ENCODE data around the gene OR9A2.

GRCh38 chr7:143042159-143042789 is 15.3 kb upstream of the OR9A2 start:
- TF ChIP-seq, protein P1, sequence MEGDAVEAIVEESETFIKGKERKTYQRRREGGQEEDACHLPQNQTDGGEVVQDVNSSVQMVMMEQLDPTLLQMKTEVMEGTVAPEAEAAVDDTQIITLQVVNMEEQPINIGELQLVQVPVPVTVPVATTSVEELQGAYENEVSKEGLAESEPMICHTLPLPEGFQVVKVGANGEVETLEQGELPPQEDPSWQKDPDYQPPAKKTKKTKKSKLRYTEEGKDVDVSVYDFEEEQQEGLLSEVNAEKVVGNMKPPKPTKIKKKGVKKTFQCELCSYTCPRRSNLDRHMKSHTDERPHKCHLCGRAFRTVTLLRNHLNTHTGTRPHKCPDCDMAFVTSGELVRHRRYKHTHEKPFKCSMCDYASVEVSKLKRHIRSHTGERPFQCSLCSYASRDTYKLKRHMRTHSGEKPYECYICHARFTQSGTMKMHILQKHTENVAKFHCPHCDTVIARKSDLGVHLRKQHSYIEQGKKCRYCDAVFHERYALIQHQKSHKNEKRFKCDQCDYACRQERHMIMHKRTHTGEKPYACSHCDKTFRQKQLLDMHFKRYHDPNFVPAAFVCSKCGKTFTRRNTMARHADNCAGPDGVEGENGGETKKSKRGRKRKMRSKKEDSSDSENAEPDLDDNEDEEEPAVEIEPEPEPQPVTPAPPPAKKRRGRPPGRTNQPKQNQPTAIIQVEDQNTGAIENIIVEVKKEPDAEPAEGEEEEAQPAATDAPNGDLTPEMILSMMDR (IDR thresholded peaks at IDR 0.05): no peak
- TF ChIP-seq POLR2AphosphoS5 (IDR thresholded peaks at IDR 0.05; ENCODE audit: insufficient read depth in 1 of 2, low read depth in 1 of 2): no peak

Measured in vagina (tissue), 2 donors.